H1 (cell line): ENCODE data around the gene CAMTA1. TPM values are rescaled to one million over a fixed set of nuclear protein-coding genes. Genes with fewer than 3 reads are reported as not detected.

Source experiments
- CTCF ChIA-PET: fragments of 300-600 bp; sonication (Branson Sonifier 250); formaldehyde crosslinking; loops from one replicate; lab custom pipeline; 2021; ENCODE audit not compliant: partially characterized antibody; lab: Charles Lee
- POLR2A ChIA-PET: fragments of 300-600 bp; sonication (Branson Sonifier 250); formaldehyde crosslinking; loops from one replicate; lab custom pipeline; 2021; ENCODE audit warnings: inconsistent platforms; ENCODE audit not compliant: partially characterized antibody; lab: Charles Lee
- DNase-seq, 2 experiments: peaks; one replicate each; pipeline versions ENCODE4 v3.0.0 to v3.0.0-alpha.2; 2010 to 2022; ENCODE audit warnings: low spot score in 2 of 2, low read depth in 1 of 2, mixed read lengths in 1 of 2
- FAIRE-seq: peaks from 2 replicates; lab custom pipeline; 2011; peaks lifted over from hg19 to GRCh38; lab: Jason Lieb, UNC
- H2AFZ ChIP-seq: 2 replicates; pipeline ENCODE4 v1.8.1; 2012; ENCODE audit warnings: low read length, inconsistent platforms
- H2AK5ac ChIP-seq: 2 replicates; pipeline ENCODE4 v1.6.1; 2013; ENCODE audit warnings: low read depth, low read length
- H2BK120ac ChIP-seq: replicated peaks from 2 replicates; pipeline ENCODE3; 2013; ENCODE audit warnings: low read depth, low read length, inconsistent platforms
- H2BK12ac ChIP-seq: 2 replicates; pipeline ENCODE4 v1.6.1; 2013; ENCODE audit warnings: low read depth, low read length
- H2BK15ac ChIP-seq: 2 replicates; pipeline ENCODE4 v1.6.1; 2013; ENCODE audit warnings: low read length
- H2BK20ac ChIP-seq: 2 replicates; pipeline ENCODE4 v1.6.1; 2013; ENCODE audit warnings: low read length
- H2BK5ac ChIP-seq: 2 replicates; pipeline ENCODE4 v1.6.1; 2013; ENCODE audit warnings: low read depth, low read length
- H3K14ac ChIP-seq: 2 replicates; pipeline ENCODE4 v1.6.1; 2013; ENCODE audit warnings: inconsistent platforms; ENCODE audit not compliant: insufficient read length
- H3K18ac ChIP-seq: 2 replicates; pipeline ENCODE4 v1.6.1; 2013; ENCODE audit warnings: low read length; ENCODE audit errors: extremely low read depth
- H3K23ac ChIP-seq: 2 replicates; pipeline ENCODE4 v1.6.1; 2013; ENCODE audit warnings: inconsistent platforms; ENCODE audit not compliant: insufficient read length
- H3K23me2 ChIP-seq: 2 replicates; pipeline ENCODE4 v1.6.1; 2013; ENCODE audit warnings: low read depth, low read length
- H3K27ac ChIP-seq: 2 replicates; pipeline ENCODE4 v1.6.1; 2011; ENCODE audit warnings: low read depth, low read length, inconsistent platforms
- H3K27me3 ChIP-seq, 4 experiments: replicated peaks in 1 of 4; 1 replicate in 1 of 4; 2 replicates in 3 of 4; pipeline versions ENCODE4 v1.6.1 to v1.8.1; 2011 to 2013; ENCODE audit warnings: low read length in 3 of 4, mild to moderate bottlenecking in 3 of 4, inconsistent platforms in 2 of 4, mixed read lengths in 2 of 4, moderate library complexity in 1 of 4; ENCODE audit not compliant: control insufficient read depth in 3 of 4, insufficient read depth in 3 of 4; ENCODE audit errors: extremely low read depth in 1 of 4
- H3K36me3 ChIP-seq, 4 experiments: 2 replicates each; pipeline versions ENCODE4 v1.6.1 to v1.8.1; 2011 to 2013; ENCODE audit warnings: mild to moderate bottlenecking in 4 of 4, low read length in 3 of 4, moderate library complexity in 2 of 4, control low read depth in 1 of 4, inconsistent platforms in 1 of 4; ENCODE audit not compliant: insufficient read depth in 4 of 4, control insufficient read depth in 2 of 4
- H3K4ac ChIP-seq: replicated peaks from 2 replicates; pipeline ENCODE3; 2013; ENCODE audit warnings: low read length, low read depth, mixed read lengths, inconsistent platforms; ENCODE audit not compliant: insufficient read length
- H3K4me1 ChIP-seq, 4 experiments: replicated peaks in 1 of 4; 1 replicate in 1 of 4; 2 replicates in 3 of 4; pipeline versions ENCODE4 v1.6.1 to v1.8.1; 2011 to 2013; ENCODE audit warnings: low read length in 3 of 4, inconsistent platforms in 2 of 4, mixed read lengths in 1 of 4; ENCODE audit not compliant: insufficient read depth in 4 of 4, control insufficient read depth in 3 of 4
- H3K4me2 ChIP-seq, 2 experiments: 2 replicates each; pipeline versions ENCODE4 v1.6.1 to v1.8.1; 2011 to 2013; ENCODE audit warnings: low read depth in 2 of 2, low read length in 2 of 2, control low read depth in 1 of 2, inconsistent platforms in 1 of 2, mild to moderate bottlenecking in 1 of 2; ENCODE audit not compliant: insufficient read depth in 1 of 2
- H3K4me3 ChIP-seq, 4 experiments: fragments of 200-600, 300-600 bp in 1 of 4; sonication (generic), shearing (Covaris generic), sonication (Bioruptor Twin) in 1 of 4; 2 replicates each; pipeline versions ENCODE4 v1.5.1 to v1.8.1; 2011 to 2016; ENCODE audit warnings: low read length in 4 of 4, low read depth in 3 of 4, control low read depth in 2 of 4, inconsistent platforms in 2 of 4, mild to moderate bottlenecking in 2 of 4, mixed read lengths in 1 of 4, moderate library complexity in 1 of 4; ENCODE audit not compliant: insufficient read depth in 2 of 4; ENCODE audit errors: extremely low read depth in 1 of 4
- H3K56ac ChIP-seq: replicated peaks from 2 replicates; pipeline ENCODE3; 2013; ENCODE audit warnings: low read depth, mild to moderate bottlenecking, mixed read lengths, low read length, inconsistent platforms; ENCODE audit not compliant: insufficient read length
- H3K79me1 ChIP-seq: 2 replicates; pipeline ENCODE4 v1.6.1; 2013; ENCODE audit warnings: low read depth, low read length, control low read depth
- H3K79me2 ChIP-seq, 2 experiments: 2 replicates each; pipeline versions ENCODE4 v1.6.1 to v1.8.1; 2012 to 2013; ENCODE audit warnings: low read length in 2 of 2, mild to moderate bottlenecking in 2 of 2, inconsistent platforms in 1 of 2; ENCODE audit not compliant: insufficient read depth in 2 of 2, control insufficient read depth in 1 of 2
- H3K9ac ChIP-seq, 4 experiments: replicated peaks in 1 of 4; 1 replicate in 1 of 4; 2 replicates in 3 of 4; pipeline versions ENCODE4 v1.6.1 to v1.8.1; 2011 to 2013; ENCODE audit warnings: low read depth in 3 of 4, low read length in 3 of 4, control low read depth in 2 of 4, mild to moderate bottlenecking in 2 of 4, moderate library complexity in 2 of 4, inconsistent platforms in 1 of 4; ENCODE audit errors: extremely low read depth in 1 of 4
- H3K9me3 ChIP-seq, 2 experiments: 2 replicates each; pipeline versions ENCODE4 v1.6.1 to v1.8.1; 2012 to 2013; ENCODE audit warnings: mild to moderate bottlenecking in 2 of 2, moderate library complexity in 2 of 2, control low read depth in 1 of 2, inconsistent platforms in 1 of 2, low read depth in 1 of 2, low read length in 1 of 2, mixed read lengths in 1 of 2; ENCODE audit not compliant: insufficient read depth in 2 of 2
- H4K20me1 ChIP-seq, 2 experiments: replicated peaks in 1 of 2; 2 replicates each; pipeline versions ENCODE3 to v1.8.1; 2011 to 2013; ENCODE audit warnings: inconsistent platforms in 2 of 2, low read length in 2 of 2, mild to moderate bottlenecking in 1 of 2; ENCODE audit not compliant: insufficient read depth in 2 of 2, control insufficient read depth in 1 of 2
- H4K5ac ChIP-seq: 2 replicates; pipeline ENCODE4 v1.6.1; 2013; ENCODE audit warnings: low read length, low read depth, mixed read lengths, inconsistent platforms; ENCODE audit not compliant: insufficient read length
- H4K8ac ChIP-seq: 2 replicates; pipeline ENCODE4 v1.8.0; 2013; ENCODE audit warnings: mild to moderate bottlenecking, moderate library complexity, low read length, inconsistent platforms; ENCODE audit not compliant: insufficient read depth; ENCODE audit errors: extremely low read depth
- H4K91ac ChIP-seq: replicated peaks from 2 replicates; pipeline ENCODE3; 2013; ENCODE audit warnings: low read length, mixed read lengths, inconsistent platforms; ENCODE audit not compliant: insufficient read length
- CHD2 ChIP-seq: IDR thresholded peaks from 2 replicates; pipeline ENCODE4 v1.6.1; 2012; ENCODE audit warnings: low read length, improper control_type of control experiment
- GABPA ChIP-seq: IDR thresholded peaks from 2 replicates; pipeline ENCODE4 v1.6.1; 2011; ENCODE audit warnings: mild to moderate bottlenecking, low read length, moderate library complexity, borderline replicate concordance; ENCODE audit not compliant: insufficient read depth
- HDAC6 ChIP-seq: IDR thresholded peaks from one replicate; pipeline ENCODE4 v1.7.1; 2012; ENCODE audit warnings: low read depth, mild to moderate bottlenecking, inconsistent platforms, low read length, moderate library complexity
- RNF2 ChIP-seq: fragments of 200-900, 300-1000 bp; sonication (generic); IDR thresholded peaks from 2 replicates; pipeline ENCODE4 v1.7.1; 2016; ENCODE audit warnings: borderline replicate concordance, low read depth, mild to moderate bottlenecking, antibody characterized with exemption, low read length; ENCODE audit not compliant: poor library complexity, severe bottlenecking; ENCODE audit errors: missing control alignments
- SAP30 ChIP-seq: fragments of 300-600 bp; sonication (generic); IDR thresholded peaks from 2 replicates; pipeline ENCODE4 v1.7.1; 2012; ENCODE audit warnings: low read length, moderate library complexity, mild to moderate bottlenecking, inconsistent platforms; ENCODE audit not compliant: insufficient read depth, insufficient replicate concordance
- SP1 ChIP-seq: IDR thresholded peaks from 2 replicates; pipeline ENCODE4 v1.6.1; 2011; ENCODE audit warnings: low read depth, low read length
- TAF1 ChIP-seq: IDR thresholded peaks from 2 replicates; pipeline ENCODE4 v1.6.1; 2011; ENCODE audit warnings: mild to moderate bottlenecking, low read depth, low read length
- WGBS, 2 experiments: shearing (Covaris generic) in 1 of 2; methylation state at CpG; one replicate each; pipeline versions ENCODE4 v1.1.6 to v1.1.7; 2013 to 2015; ENCODE audit warnings: low lambda C conversion rate in 2 of 2, mixed read lengths in 2 of 2, inconsistent platforms in 1 of 2, low coverage in 1 of 2, missing lambda C conversion rate in 1 of 2; ENCODE audit not compliant: insufficient replicate concordance in 2 of 2, insufficient coverage in 1 of 2, insufficient read length in 1 of 2; ENCODE audit errors: extremely low coverage in 1 of 2, missing lambda C conversion rate in 1 of 2; 5-methylcytosine and 5-hydroxymethylcytosine counted together
- polyA plus RNA-seq, 7 experiments: library from polyadenylated mRNA; depleted of rRNA in 3 of 7; stranded (reverse) in 5 of 7; unstranded in 2 of 7; fragments of >200 nt in 5 of 7; fragments of 200-250 nt in 2 of 7; gene quantifications; 1 replicate in 5 of 7; 2 replicates in 1 of 7; 4 replicates in 1 of 7; pipeline versions ENCODE4 v1.2.1 to v1.2.3, GENCODE V29; 2011 to 2013; ENCODE audit warnings: missing spikeins in 2 of 7, mixed read lengths in 2 of 7
- total RNA-seq: library from RNA; stranded (reverse); fragmentation: NEBNext Ultra II Directional; extraction: Animal tissue kit (Norgen Biotek cat#: 25700); gene quantifications from 2 replicates; pipeline ENCODE4 v1.2.1, GENCODE V29; 2021
- TF ChIP-seq, protein P1 (sequence below): IDR thresholded peaks from 2 replicates; pipeline ENCODE4 v1.6.1; 2012; ENCODE audit warnings: inconsistent platforms
- TF ChIP-seq, protein P2 (sequence below): IDR thresholded peaks from 2 replicates; pipeline ENCODE4 v1.6.1; 2012; ENCODE audit warnings: low read length, inconsistent platforms
- TF ChIP-seq, protein P3 (sequence below): IDR thresholded peaks from 2 replicates; pipeline ENCODE4 v1.6.1; 2011; ENCODE audit warnings: low read length, improper control_type of control experiment

The CAMTA1 gene
- total and polyA plus RNA-seq, 2 of the 8 experiments (the other 6 are each of a cell fraction or from before 2014, with no cell fraction given), result 65.0 to 119 TPM

DNA sequence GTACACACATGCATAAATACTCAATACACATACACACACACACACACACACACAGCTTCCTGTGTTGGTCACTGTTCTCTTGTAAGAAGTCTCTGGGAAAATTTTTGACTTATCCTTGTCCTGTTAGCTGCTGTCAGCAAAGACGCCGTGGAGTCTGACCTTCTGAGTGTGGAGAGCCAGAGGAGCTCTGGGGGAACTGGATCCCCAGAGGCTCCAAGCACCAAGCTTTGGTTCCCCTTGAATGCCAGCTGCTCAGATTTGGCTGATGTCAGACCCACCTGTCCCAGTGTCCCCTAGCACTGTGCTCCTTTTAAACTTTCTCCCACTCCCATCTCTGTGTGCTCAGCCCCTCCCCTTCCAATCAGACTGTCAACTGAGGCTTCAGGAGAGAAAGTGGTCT lies 319.1 kb downstream of the CAMTA1 start:
- Histone ChIP-seq H3K4me3 (no peak overlapping the region), H3K14ac (no peak overlapping the region), H3K23me2 (peaks cover 12% of the 10 kb centered on the region), H3K79me1 (no peaks in the 10 kb centered on the region), H3K18ac (no peak overlapping the region), H3K27me3 (no peaks in the 10 kb centered on the region), H4K20me1 (peaks cover 0 to 13% of the 10 kb centered on the region in 2 experiments), H2AFZ (no peak overlapping the region), H3K36me3 (no peaks in the 10 kb centered on the region; a peak in 1 of 8 replicates), H3K9me3 (peaks cover 0 to 9% of the 10 kb centered on the region in 2 experiments; a peak in 1 of 4 replicates), H2BK20ac (no peak overlapping the region), H3K56ac (no peak overlapping the region), H2BK15ac (no peak overlapping the region), H3K4me1 (peaks cover 0 to 4% (median 0%) of the 10 kb centered on the region in 4 experiments; a peak in 2 of 7 replicates), H2BK5ac (no peak overlapping the region; the same call in 1 of the 2 replicates), H3K4ac (no peak overlapping the region), H2BK120ac (no peak overlapping the region), H2BK12ac (no peak overlapping the region), H4K91ac (no peak overlapping the region), H2AK5ac (no peak overlapping the region), H3K4me2 (no peak overlapping the region), H3K27ac (no peak overlapping the region), H4K5ac (no peak overlapping the region), H3K79me2 (peaks cover 0 to 10% of the 10 kb centered on the region in 2 experiments; a peak in 2 of 4 replicates), H3K23ac (no peak overlapping the region), H4K8ac (no peak overlapping the region), H3K9ac (no peak overlapping the region)
- 98% methylated on average over 2 of the region's 2 CpGs; no CpG with 5 or more reads in 1 of the 2 experiments for WGBS, 2 experiments
- FAIRE-seq, result no peak
- ChIA-PET CTCF (interaction anchor here (0.7 to 1.6 kb wide), 3 partner anchors 12 to 1622 kb away, joined by 3 read pairs; no protein-coding TSS in a partner anchor), POLR2A (no interaction called here)
- no peak for DNase-seq
- TF ChIP-seq SP1, result no peak
- TF ChIP-seq, protein P1, sequence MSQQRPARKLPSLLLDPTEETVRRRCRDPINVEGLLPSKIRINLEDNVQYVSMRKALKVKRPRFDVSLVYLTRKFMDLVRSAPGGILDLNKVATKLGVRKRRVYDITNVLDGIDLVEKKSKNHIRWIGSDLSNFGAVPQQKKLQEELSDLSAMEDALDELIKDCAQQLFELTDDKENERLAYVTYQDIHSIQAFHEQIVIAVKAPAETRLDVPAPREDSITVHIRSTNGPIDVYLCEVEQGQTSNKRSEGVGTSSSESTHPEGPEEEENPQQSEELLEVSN, result no peak
- TF ChIP-seq CHD2, result no peak
- no peak for TF ChIP-seq HDAC6
- TF ChIP-seq TAF1, result no peak
- TF ChIP-seq, protein P2, sequence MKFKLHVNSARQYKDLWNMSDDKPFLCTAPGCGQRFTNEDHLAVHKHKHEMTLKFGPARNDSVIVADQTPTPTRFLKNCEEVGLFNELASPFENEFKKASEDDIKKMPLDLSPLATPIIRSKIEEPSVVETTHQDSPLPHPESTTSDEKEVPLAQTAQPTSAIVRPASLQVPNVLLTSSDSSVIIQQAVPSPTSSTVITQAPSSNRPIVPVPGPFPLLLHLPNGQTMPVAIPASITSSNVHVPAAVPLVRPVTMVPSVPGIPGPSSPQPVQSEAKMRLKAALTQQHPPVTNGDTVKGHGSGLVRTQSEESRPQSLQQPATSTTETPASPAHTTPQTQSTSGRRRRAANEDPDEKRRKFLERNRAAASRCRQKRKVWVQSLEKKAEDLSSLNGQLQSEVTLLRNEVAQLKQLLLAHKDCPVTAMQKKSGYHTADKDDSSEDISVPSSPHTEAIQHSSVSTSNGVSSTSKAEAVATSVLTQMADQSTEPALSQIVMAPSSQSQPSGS, result no peak
- no peak for TF ChIP-seq SAP30
- no peak for TF ChIP-seq GABPA
- TF ChIP-seq RNF2, result no peak
- TF ChIP-seq, protein P3, sequence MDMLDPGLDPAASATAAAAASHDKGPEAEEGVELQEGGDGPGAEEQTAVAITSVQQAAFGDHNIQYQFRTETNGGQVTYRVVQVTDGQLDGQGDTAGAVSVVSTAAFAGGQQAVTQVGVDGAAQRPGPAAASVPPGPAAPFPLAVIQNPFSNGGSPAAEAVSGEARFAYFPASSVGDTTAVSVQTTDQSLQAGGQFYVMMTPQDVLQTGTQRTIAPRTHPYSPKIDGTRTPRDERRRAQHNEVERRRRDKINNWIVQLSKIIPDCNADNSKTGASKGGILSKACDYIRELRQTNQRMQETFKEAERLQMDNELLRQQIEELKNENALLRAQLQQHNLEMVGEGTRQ, result no peak
